ENCODE data around the gene RBM6.
"Not testable (repeated sequence)": the region's sequence is repeated elsewhere in the genome, so short reads cannot be mapped to it uniquely, and the experiment has no call there.

RBM6 gene

GRCh38 chr3:49939858-49940666 is at the start of gene RBM6:
TSS of gene RBM6 (plus strand) at chr3:49940150. CDS start at chr3:49962642, 22,492 bp downstream.
- in situ Hi-C loops (cut with MboI; ENCODE audit: low pct_unique_long_range_greater_than_20kb, low sequenced_read_pairs) = no loop called here
- DNase-seq = peak; percentile 98

DNA sequence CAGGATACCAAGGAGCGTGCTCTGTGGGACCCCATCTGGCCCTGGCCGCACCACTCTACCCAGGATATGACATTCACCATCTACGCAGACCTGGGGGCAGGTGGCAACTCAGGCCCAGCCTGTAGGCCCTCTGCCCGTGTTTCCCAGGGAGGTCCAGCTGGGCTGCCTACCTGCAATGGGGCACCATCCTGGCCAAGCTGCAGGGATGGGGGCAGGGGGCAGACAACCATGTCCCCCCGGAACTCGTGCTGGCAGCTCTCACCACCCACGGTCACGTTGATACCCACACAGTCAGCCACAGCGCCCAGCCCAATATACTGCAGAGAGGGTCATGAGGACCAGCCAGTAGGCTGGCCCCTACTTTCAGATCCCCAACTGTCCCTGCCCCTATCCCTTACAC is 44.2 kb upstream of the RBM6 start:
- no peak for DNase-seq
- in situ Hi-C loops (cut with MboI; ENCODE audit: low pct_unique_long_range_greater_than_20kb, low sequenced_read_pairs) = no loop called here

DNA sequence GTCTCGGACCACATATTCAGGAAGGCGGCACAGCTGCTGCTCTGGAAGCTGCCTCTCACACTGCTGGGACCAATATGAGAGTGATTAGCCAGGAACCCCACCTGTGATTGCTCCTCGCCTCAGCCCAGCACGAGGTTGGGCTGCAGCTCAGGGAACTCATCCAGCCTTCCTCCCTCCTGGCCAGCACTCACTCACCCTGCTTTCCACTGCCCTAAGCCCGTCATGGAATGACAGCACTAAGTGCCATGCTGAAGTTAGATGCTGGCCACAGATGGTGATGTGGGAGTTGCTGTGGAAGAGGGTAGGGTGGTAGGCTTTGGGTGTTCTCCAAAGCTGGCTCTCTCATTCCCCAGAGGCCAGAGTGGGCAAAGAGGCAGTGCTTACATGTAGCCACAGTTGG is 43.6 kb upstream of the RBM6 start:
- no peak for DNase-seq
- in situ Hi-C loops (cut with MboI; ENCODE audit: low pct_unique_long_range_greater_than_20kb, low sequenced_read_pairs) = no loop called here

- in situ Hi-C loops (cut with MboI; ENCODE audit: low pct_unique_long_range_greater_than_20kb, low sequenced_read_pairs) = no loop called here
- DNase-seq = no peak
Measured at GRCh38 chr3:49898991-49899390, 41.0 kb upstream of the RBM6 start.

- DNase-seq = peak; percentile 62
- in situ Hi-C loops (cut with MboI; ENCODE audit: low pct_unique_long_range_greater_than_20kb, low sequenced_read_pairs) = no loop called here
Measured at GRCh38 chr3:49899815-49900214, 40.1 kb upstream of the RBM6 start.

DNA sequence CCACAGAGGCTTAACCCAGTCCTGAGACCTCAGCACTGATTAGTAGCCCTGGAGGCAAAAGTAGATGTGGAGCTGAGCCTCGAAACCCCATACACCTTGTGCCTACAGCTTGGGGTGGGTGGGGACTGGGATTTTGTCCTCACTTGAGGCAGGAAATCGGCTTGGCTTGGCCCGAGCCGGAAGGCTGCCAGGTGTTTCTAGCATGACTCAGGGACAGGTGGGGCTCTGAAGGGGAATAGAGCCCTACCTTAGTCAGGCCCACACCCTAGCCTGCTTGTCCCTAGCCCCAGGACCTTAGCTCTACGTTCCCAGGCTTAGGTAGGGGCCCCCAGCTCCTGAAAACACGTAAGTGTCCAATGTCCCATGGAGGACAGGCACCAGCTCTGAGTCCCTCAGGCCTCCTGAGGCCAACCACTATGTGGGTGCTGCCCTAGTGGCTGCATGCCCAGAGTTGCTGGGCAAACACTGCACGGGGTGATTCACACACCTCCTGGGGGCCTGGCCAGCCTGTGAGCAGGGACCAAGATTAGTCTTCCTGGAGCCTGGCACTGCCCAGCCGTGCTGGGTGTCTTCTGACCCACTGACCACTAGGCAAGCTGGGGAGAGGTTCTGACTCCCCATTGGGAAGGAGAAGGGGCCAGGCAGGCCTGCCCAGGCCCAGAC is 39.3 kb upstream of the RBM6 start:
- DNase-seq = no peak
- in situ Hi-C loops (cut with MboI; ENCODE audit: low pct_unique_long_range_greater_than_20kb, low sequenced_read_pairs) = no loop called here

DNA sequence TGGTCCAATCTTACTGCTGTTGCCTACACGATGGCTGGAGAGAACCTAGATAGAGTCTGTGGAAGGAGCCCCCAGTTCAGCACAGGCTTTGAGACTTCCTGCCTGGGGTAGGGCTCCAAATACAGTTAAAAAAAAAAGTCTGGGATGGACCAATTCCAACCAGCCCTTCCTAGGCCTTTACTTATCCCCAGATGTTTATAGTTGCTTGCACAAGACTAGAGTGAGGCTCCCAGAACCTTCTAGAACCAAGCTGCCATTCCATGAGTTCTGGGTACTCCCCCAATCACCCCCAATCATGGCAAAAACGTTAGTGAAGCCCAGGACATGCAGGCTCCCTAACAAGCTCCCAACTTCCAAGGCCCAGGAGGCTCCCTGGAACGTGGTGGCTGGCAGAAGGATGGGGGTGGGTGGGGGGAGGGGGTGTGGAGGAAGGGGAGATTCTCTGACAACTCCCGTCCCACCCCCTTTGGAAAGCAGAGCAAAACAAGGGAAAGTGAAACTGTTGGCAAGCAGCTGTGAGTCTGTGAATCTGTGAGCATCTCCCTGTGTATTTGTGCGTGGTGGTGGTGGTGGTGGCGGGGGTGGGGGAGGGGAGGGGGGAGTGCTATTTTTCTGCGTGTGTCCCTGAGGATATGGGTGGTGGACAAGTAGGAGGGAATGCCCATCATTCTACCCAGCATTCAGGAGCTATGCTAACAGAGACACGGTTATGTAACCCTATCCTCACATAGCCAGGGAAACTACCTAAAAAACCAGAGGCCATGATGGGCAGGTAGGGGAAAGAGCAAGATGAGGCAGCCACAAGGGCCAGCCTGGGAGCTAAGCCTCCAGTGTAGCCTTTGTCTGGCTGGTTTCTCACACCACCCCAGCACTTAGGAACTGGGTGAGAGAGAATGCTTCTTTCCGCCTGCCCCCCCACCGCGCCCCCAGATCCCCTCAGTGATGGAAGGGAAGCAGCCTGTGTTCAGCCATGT is 38.3 kb upstream of the RBM6 start:
- in situ Hi-C loops (cut with MboI; ENCODE audit: low pct_unique_long_range_greater_than_20kb, low sequenced_read_pairs) = no loop called here
- no peak for DNase-seq

- in situ Hi-C loops (cut with MboI; ENCODE audit: low pct_unique_long_range_greater_than_20kb, low sequenced_read_pairs) = no loop called here
Measured at GRCh38 chr3:49902511-49903345, 37.2 kb upstream of the RBM6 start.

GRCh38 chr3:49903451-49904424 is 36.2 kb upstream of the RBM6 start, which contains the start of gene MST1R:
TSS of gene MST1R (minus strand) at chr3:49903873. CDS start at chr3:49903609, 264 bp downstream.
- in situ Hi-C loops (cut with MboI; ENCODE audit: low pct_unique_long_range_greater_than_20kb, low sequenced_read_pairs) = no loop called here
- DNase-seq = no peak

More at GRCh38 chr3:49902511-49903345, 37.2 kb upstream of the RBM6 start:
- DNase-seq = no peak

DNA sequence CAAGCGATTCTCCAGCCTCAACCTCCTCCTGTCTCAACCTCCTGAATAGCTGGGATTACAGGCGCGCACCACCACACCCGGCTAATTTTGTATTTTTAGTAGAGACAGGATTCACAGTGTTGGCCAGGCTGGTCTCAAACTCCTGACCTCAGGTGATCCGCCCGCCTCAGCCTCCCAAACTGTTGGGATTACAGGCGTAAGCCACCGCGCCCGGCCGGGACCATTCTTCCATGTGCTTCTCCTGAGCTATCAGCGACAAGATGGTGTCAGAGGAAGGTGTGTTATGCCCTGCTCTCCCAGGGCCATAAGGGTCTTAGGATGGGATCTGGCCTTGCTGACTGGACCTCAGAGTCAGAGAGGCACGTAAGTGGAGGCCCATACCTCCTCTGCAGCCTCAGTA is 35.5 kb upstream of the RBM6 start:
- DNase-seq; in situ Hi-C loops (cut with MboI; ENCODE audit: low pct_unique_long_range_greater_than_20kb, low sequenced_read_pairs): not testable (repeated sequence)

- DNase-seq = peak; percentile 41
- in situ Hi-C loops (cut with MboI; ENCODE audit: low pct_unique_long_range_greater_than_20kb, low sequenced_read_pairs) = no loop called here
Measured at GRCh38 chr3:49906073-49906743, 33.7 kb upstream of the RBM6 start.

- no peak for DNase-seq
- in situ Hi-C loops (cut with MboI; ENCODE audit: low pct_unique_long_range_greater_than_20kb, low sequenced_read_pairs) = no loop called here
Measured at GRCh38 chr3:49908373-49909199, 31.4 kb upstream of the RBM6 start.

DNA sequence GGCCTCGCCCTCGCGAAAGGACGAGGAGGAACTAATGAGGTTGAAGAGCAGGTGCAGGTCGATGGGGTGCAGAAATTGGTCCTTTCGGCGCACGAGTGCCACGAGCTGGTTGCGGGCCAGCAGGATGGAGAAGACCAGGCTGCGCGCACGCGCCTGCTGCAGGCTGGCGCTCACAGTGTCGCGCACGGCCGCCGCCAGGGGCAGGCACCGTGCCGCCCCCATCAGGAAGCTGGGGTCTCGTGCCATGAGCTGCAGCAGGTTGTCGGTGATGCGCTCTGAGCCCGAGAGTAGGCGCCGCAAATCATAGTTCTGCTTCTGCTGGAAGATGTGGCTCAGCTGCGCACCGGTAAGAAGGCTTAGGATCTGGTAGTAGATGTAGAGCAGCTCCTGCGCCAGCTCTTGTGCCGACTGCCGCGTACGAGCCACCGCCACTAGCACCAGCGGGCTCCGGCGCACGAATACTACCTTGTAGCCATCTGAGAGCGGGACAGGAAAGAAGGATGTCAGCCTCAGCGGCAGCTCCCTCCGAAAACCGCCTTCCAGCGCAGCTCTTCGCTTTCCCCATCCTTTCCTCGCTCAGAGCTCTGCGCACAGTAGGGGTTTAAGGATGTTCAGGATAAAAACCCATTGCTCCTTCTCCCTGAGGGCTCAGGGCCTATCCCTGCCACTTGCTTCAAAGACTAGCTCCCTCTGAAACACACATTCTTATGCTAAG is 29.4 kb upstream of the RBM6 start:
- DNase-seq = no peak
- in situ Hi-C loops (cut with MboI; ENCODE audit: low pct_unique_long_range_greater_than_20kb, low sequenced_read_pairs) = no loop called here

GRCh38 chr3:49911124-49911420 is 28.9 kb upstream of the RBM6 start:
- DNase-seq = no peak
- in situ Hi-C loops (cut with MboI; ENCODE audit: low pct_unique_long_range_greater_than_20kb, low sequenced_read_pairs) = no loop called here

DNA sequence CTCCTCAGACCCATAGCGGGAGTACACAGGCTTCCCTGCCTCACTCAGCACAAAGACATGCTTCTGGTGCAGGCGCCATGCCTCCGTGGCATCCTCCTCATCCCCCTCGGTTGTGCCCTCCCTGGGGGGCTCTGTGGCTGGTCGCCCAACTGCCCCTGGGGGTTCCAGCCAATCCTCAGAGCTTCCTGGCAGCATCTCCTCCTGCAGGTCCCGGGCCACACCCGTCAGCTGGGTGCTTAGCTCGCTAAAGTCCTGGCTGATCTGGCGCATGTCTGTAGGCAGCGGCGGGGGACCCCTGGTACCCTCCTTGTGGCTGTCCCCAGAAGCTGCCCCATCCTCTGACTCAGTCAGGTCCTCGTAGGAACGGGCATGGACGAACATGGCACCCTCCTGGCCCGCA is 28.3 kb upstream of the RBM6 start:
- no peak for DNase-seq
- in situ Hi-C loops (cut with MboI; ENCODE audit: low pct_unique_long_range_greater_than_20kb, low sequenced_read_pairs) = no loop called here

- in situ Hi-C loops (cut with MboI; ENCODE audit: low pct_unique_long_range_greater_than_20kb, low sequenced_read_pairs) = no loop called here
- no peak for DNase-seq
Measured at GRCh38 chr3:49912881-49913281, 27.1 kb upstream of the RBM6 start.

Measured in KBM-7 (cell line).